Activated CD8-positive, alpha-beta memory T cell treated with anti-CD3 and anti-CD28 coated beads for 4 hours (primary cell): ENCODE measurements around the gene WIZ.
"Not testable (repeated sequence)": the region's sequence is repeated elsewhere in the genome, so short reads cannot be mapped to it uniquely, and the experiment has no call there.

ENCODE experiments used
- DNase-seq, 2 donors: peaks; one replicate each; pipeline ENCODE4 v3.0.0-alpha.2; 2020; ENCODE audit warnings: low read depth in 2 of 2

WIZ gene

GRCh38 chr19:15411351-15411750 is 38.4 kb downstream of the WIZ start:
- DNase-seq: not testable (repeated sequence)

GRCh38 chr19:15404780-15405211 is 45.0 kb downstream of the WIZ start:
- DNase-seq: no peak

- no peak for DNase-seq
Observed at GRCh38 chr19:15404097-15404779, 45.5 kb downstream of the WIZ start.

GRCh38 chr19:15403151-15403531 is 46.6 kb downstream of the WIZ start:
- no peak for DNase-seq

DNA sequence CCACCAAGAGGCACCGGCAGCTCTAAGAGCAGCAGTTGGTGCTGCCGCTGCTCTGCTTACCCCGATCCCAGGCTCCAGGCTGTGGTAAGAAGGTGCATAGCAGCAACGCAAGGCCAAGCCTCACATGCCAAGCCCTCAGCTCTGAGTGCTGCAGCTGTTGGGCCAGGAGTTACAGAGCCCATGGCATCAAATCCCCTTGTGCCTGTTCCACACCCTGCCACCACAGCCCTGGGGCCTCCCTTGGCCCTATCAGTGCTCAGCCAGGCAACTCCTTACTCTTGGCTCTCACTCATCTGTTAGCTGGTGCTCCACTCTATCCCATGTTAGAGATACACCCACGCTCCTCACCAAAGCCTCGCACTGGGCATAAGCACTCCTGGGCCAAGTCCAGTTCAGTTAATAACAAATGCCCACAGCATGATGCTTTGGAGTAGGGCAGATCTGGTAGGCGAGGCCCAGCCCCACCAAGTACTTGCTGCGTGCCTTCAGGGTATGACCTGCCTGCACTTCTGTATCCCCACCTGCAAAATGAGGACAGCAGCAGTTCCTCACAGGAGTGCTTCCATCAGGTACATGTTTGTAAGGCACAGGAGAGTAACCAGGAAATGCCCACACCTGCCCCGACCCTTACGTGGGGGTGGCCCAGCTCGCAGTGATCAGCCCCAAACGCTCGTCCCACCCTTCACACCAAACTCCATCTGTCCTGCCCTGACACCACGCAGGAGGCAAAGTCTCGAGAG is 47.2 kb downstream of the WIZ start:
- no peak for DNase-seq

DNA sequence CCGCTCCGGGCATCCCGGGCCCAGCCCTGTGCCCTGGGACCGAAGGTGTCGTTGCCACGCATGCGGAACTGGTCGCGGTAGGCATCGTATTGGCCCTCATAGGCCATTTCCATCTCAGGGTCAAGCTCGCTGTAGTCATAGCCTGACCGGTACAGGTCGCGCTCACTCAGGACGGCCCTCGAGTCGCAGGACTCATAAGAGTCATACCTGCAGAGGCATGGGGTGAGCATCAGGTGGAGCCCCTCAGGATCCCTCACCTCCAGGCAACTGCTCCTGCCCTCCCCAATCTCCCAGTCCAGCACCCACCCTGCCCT is 48.4 kb downstream of the WIZ start:
- no peak for DNase-seq

DNA sequence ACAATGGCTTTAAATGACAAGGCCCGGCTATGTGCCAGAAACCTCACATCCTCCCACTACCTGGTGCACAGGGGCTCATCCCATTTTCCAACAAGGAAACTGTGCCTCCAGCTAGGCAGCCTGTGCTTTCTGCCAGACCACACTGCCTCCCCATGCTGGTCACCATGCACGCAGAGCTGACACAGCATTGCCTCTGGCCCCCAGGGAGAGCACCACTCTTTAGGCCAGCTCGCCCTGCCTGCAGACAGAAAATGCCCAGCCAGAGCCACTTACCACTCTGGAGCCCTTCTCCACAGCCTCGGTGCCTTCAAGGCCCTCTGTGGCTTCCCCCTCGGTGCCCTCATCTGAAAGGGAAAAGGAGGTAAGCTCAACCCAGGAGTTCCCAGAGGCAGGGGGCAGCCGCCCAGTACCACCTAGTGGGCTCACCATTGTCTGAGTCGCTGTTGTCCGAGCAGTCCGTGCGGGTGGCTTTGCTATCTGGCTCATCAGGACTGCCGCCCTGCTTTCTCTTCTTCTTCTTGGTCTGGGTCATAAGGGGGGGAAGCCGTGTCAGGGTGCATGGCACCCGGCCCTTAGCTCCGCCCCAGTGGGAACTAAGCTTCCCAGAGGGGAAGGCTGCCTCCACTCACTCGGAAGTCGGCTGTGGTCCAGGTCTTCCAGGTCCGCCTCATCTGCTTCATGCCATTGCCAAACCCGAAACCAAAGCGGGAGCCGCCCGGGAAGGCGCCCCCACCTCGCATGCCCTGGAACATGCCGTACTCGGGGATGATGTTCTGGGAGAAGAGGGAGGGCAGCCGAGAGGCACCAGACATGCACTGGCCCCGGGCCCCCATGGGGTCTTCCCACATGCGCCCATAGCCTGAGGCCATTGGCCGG is 49.0 kb downstream of the WIZ start:
- DNase-seq: no peak

- DNase-seq: no peak
Observed at GRCh38 chr19:15399635-15400034, 50.1 kb downstream of the WIZ start.

GRCh38 chr19:15399234-15399515 is 50.6 kb downstream of the WIZ start:
- no peak for DNase-seq

DNA sequence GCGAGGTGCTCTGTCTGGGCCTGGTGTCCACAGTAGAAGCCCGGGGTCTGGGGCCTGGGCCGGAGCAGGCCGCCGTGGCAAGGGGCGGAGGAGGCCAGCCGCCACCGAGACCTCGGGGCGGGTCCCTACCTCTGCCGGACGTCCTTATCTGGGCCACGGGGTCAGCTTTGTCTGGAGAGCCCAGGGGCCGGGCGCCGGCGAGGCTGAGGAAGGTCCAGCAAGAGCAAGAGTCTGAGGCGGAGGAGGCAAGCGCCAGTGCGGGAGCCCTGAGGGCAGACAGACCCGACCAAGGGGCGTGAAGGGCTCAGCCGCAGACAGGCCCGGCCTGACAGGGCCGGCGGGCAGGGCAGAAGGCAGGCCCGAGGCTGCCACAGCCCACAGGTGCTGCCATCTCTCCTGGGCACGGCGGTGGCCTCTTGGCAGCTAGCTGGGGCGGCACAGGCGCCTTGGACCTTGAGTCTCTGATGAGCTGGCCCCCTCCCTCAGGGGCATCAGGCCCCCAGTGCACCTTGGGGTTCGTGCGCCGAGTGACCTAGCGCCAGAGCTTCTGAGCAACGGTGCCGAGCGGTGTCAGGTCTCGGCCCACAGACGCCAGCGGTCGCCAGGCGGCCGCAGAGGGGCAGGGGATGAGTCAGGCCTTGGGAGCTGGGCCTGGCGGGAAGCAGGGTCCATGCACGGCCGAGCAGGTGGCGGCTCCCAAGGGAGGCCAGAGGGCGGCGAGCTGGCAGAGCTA is 51.1 kb downstream of the WIZ start:
- DNase-seq: no peak

GRCh38 chr19:15397782-15398181 is 52.0 kb downstream of the WIZ start:
- no peak for DNase-seq

DNA sequence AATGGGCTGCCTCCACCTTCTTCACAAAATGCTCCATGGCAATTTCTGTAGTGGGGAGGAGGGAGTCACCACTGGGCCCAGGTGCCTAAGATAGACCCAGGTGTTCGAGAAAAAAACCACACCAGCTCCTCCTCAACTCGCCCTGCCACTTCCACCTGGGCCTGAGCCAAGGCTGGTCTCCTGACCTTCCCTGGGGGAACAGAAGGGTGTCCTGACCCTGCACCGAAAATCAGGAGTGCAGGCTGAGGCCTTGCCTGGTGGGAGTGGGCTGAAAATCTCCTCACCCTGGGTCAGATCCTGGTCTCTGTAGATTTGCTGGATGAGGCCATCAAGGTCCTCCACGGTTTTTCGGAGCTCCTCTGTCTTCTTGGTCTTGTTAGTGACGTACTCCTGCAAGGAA is 52.5 kb downstream of the WIZ start:
- no peak for DNase-seq

GRCh38 chr19:15396436-15396835 is 53.3 kb downstream of the WIZ start:
- DNase-seq: no peak

- DNase-seq: not testable (repeated sequence)
Observed at GRCh38 chr19:15395251-15395650, 54.5 kb downstream of the WIZ start.

- no peak for DNase-seq
Observed at GRCh38 chr19:15394426-15394825, 55.3 kb downstream of the WIZ start.

DNA sequence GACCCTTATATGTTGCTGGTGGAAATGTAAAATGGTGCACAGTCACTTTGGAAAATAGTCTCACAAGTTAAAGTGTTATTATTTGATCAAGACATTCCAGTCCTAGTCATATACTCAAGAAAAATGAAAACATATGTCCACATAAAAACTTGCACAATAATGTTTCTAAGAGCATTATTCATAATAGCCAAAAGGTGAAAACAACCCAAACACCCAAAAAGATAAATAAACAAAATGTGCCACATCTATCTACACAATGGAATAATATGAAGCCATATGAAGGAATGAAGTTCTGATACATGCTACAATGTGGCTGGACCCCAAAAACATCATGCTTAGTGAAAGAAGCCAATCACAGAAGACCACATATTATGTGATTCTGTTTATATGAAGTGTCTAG is 55.8 kb downstream of the WIZ start:
- DNase-seq: no peak

DNA sequence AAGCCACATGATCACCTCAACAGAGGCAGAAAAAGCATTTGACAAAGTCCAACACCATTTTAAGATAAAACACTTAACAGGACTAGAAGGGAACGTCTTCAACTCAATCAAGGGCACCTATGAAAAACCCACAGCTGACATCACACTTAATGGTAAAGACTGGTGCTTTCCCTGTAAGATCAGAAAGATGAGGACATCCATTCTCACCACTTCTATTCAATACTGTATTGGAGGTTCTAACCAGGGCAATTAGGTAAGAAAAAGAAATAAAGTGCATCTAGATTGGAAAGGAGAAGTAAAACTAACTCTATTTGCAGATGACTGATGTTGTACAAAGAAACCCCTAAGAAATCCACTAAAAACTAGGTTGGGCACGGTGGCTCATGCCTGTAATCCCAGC is 58.9 kb downstream of the WIZ start:
- DNase-seq: no peak

GRCh38 chr19:15381864-15382263 is 67.9 kb downstream of the WIZ start:
- no peak for DNase-seq

GRCh38 chr19:15381429-15381828 is 68.3 kb downstream of the WIZ start:
- no peak for DNase-seq

GRCh38 chr19:15379999-15380647 is 69.6 kb downstream of the WIZ start:
- no peak for DNase-seq

GRCh38 chr19:15379083-15379998 is 70.4 kb downstream of the WIZ start, which contains the start of gene AKAP8:
AKAP8 (minus strand) TSS chr19:15379787; CDS start chr19:15379731, 56 bp downstream.
- DNase-seq: peak; percentile 96 to 97
